Esophagus (tissue), 2 donors: ENCODE data around the gene TNK2. TPM values are rescaled to one million over a fixed set of nuclear protein-coding genes. Genes with fewer than 3 reads are reported as not detected.

Source experiments
- H3K27ac ChIP-seq, 2 donors: one replicate each; pipeline ENCODE4 v1.5.1; 2013; ENCODE audit warnings: low read depth in 2 of 2, mild to moderate bottlenecking in 2 of 2, inconsistent platforms in 1 of 2, low read length in 1 of 2, moderate library complexity in 1 of 2
- H3K27me3 ChIP-seq, 2 donors: one replicate each; pipeline ENCODE4 v1.6.1; 2013; ENCODE audit warnings: low read length in 2 of 2, control low read depth in 1 of 2, mild to moderate bottlenecking in 1 of 2; ENCODE audit not compliant: insufficient read depth in 2 of 2, control insufficient read depth in 1 of 2
- H3K36me3 ChIP-seq, 2 donors: one replicate each; pipeline ENCODE4 v1.6.1; 2013; ENCODE audit warnings: low read length in 1 of 2; ENCODE audit not compliant: control insufficient read depth in 2 of 2, insufficient read depth in 2 of 2
- H3K4me1 ChIP-seq, 2 donors: one replicate each; pipeline ENCODE4 v1.6.1; 2013; ENCODE audit warnings: low read length in 1 of 2; ENCODE audit not compliant: control insufficient read depth in 2 of 2, insufficient read depth in 2 of 2
- H3K4me3 ChIP-seq, 2 donors: one replicate each; pipeline ENCODE4 v1.5.1; 2013; ENCODE audit warnings: low read length in 2 of 2, mild to moderate bottlenecking in 2 of 2, low read depth in 1 of 2, moderate library complexity in 1 of 2
- H3K9me3 ChIP-seq, 2 donors: one replicate each; pipeline ENCODE4 v1.6.1; 2013; ENCODE audit warnings: mild to moderate bottlenecking in 2 of 2, low read depth in 1 of 2, low read length in 1 of 2, moderate library complexity in 1 of 2; ENCODE audit not compliant: control insufficient read depth in 2 of 2, insufficient read depth in 1 of 2
- WGBS, 2 donors: extraction: QIAGEN DNeasy Blood & Tissue Kit; methylation state at CpG; one replicate each; pipeline ENCODE4 v1.1.7; 2013; 5-methylcytosine and 5-hydroxymethylcytosine counted together
- polyA plus RNA-seq, 2 donors: library from polyadenylated mRNA; stranded (reverse); fragments of 200-250 nt; gene quantifications; one replicate each; pipeline ENCODE4 v1.2.3, GENCODE V29; 2013
- donor health status: healthy with polysubstance abuse.
- donor health status: Bipolar disorder and iron deficiency.

TNK2 gene
- polyA plus RNA-seq, 2 donors: 38.8 to 87.5 TPM

GRCh38 chr3:195856410-195857084 is 51.8 kb downstream of the TNK2 start:
- Histone ChIP-seq H3K4me1 (peaks cover 0 to 4% of the 10 kb centered on the region in 2 donors), H3K4me3 (no peak overlapping the region), H3K9me3 (no peaks in the 10 kb centered on the region), H3K27ac (no peak overlapping the region), H3K36me3 (no peaks in the 10 kb centered on the region), H3K27me3 (no peaks in the 10 kb centered on the region)
- WGBS, 2 donors: 73 to 76% methylated on average over 15 of the region's 15 CpGs

GRCh38 chr3:195855471-195856409 is 52.6 kb downstream of the TNK2 start:
- 73 to 76% methylated on average over 13 of the region's 13 CpGs for WGBS, 2 donors
- Histone ChIP-seq H3K36me3 (no peaks in the 10 kb centered on the region), H3K4me1 (peaks cover 0 to 4% of the 10 kb centered on the region in 2 donors), H3K9me3 (no peaks in the 10 kb centered on the region), H3K4me3 (no peak overlapping the region), H3K27me3 (no peaks in the 10 kb centered on the region), H3K27ac (no peak overlapping the region)

GRCh38 chr3:195854628-195855294 is 53.6 kb downstream of the TNK2 start:
- H3K36me3 ChIP-seq: no peaks in the 10 kb centered on the region
- H3K9me3 ChIP-seq: no peaks in the 10 kb centered on the region
- peak overlapping the region; percentile 87 to 88 for H3K27ac ChIP-seq
- H3K27me3 ChIP-seq: no peaks in the 10 kb centered on the region
- 52 to 61% methylated on average over 8 to 9 of the region's 9 CpGs for WGBS, 2 donors
- no peak overlapping the region for H3K4me3 ChIP-seq
- no peaks in the 10 kb centered on the region for H3K4me1 ChIP-seq

GRCh38 chr3:195853996-195854395 is 54.4 kb downstream of the TNK2 start:
- no peaks in the 10 kb centered on the region for H3K4me1 ChIP-seq
- no peaks in the 10 kb centered on the region for H3K9me3 ChIP-seq
- WGBS, 2 donors: 75 to 76% methylated on average over 14 of the region's 14 CpGs
- H3K27me3 ChIP-seq: no peaks in the 10 kb centered on the region
- no peaks in the 10 kb centered on the region for H3K36me3 ChIP-seq
- no peak overlapping the region for H3K4me3 ChIP-seq
- peak overlapping the region; percentile 77 to 87 for H3K27ac ChIP-seq

- H3K36me3 ChIP-seq: no peaks in the 10 kb centered on the region
- H3K27me3 ChIP-seq: no peaks in the 10 kb centered on the region
- 95 to 96% methylated on average over 20 of the region's 20 CpGs for WGBS, 2 donors
- H3K27ac ChIP-seq: no peak overlapping the region
- H3K4me3 ChIP-seq: peak overlapping the region in 1 of 2 donors; percentile 2
- H3K4me1 ChIP-seq: no peaks in the 10 kb centered on the region
- no peaks in the 10 kb centered on the region for H3K9me3 ChIP-seq
Observed at GRCh38 chr3:195853036-195853435, 55.3 kb downstream of the TNK2 start.

GRCh38 chr3:195850857-195851543 is 57.4 kb downstream of the TNK2 start:
- Histone ChIP-seq H3K27me3 (no peaks in the 10 kb centered on the region), H3K9me3 (no peaks in the 10 kb centered on the region), H3K27ac (peak overlapping the region in 1 of 2 donors; percentile 24), H3K36me3 (no peaks in the 10 kb centered on the region), H3K4me3 (no peak overlapping the region), H3K4me1 (no peaks in the 10 kb centered on the region)
- 21 to 23% methylated on average over 31 of the region's 31 CpGs for WGBS, 2 donors

GRCh38 chr3:195849322-195850074 is 58.9 kb downstream of the TNK2 start:
- Histone ChIP-seq H3K4me1 (no peaks in the 10 kb centered on the region), H3K27ac (no peak overlapping the region), H3K36me3 (no peaks in the 10 kb centered on the region), H3K9me3 (no peaks in the 10 kb centered on the region), H3K4me3 (no peak overlapping the region), H3K27me3 (no peaks in the 10 kb centered on the region)
- 73 to 77% methylated on average over 47 to 53 of the region's 53 CpGs for WGBS, 2 donors

- Histone ChIP-seq H3K36me3 (no peaks in the 10 kb centered on the region), H3K9me3 (no peaks in the 10 kb centered on the region), H3K27ac (no peak overlapping the region), H3K4me3 (no peak overlapping the region), H3K27me3 (no peaks in the 10 kb centered on the region), H3K4me1 (no peaks in the 10 kb centered on the region)
- 82% methylated on average over 24 of the region's 24 CpGs for WGBS, 2 donors
Observed at GRCh38 chr3:195847055-195847950, 61.0 kb downstream of the TNK2 start.
